Measurements from ENCODE around the gene THPO. TPM values are rescaled to one million over a fixed set of nuclear protein-coding genes. Genes with fewer than 3 reads are reported as not detected.

Gene THPO
- total and polyA plus RNA-seq, 9 of the 15 experiments (the other 6 are each of a cell fraction or from before 2014, with no cell fraction given) = 0.11 to 1.1 (median 0.35) TPM; not detected in 1

GRCh38 chr3:184405075-184406030 is 27.3 kb upstream of the THPO start (continued):
- TF ChIP-seq MNT (conservative IDR thresholded peaks at IDR 0.05) (0 out of 4 replicates have a peak, but pooled peaks of 1 of the 2 experiments have one; percentile 19), CSDE1 (IDR thresholded peaks at IDR 0.05) (no peak), PBX2 (CRISPR knock-in tag; IDR thresholded peaks at IDR 0.05; ENCODE audit: low read depth) (no peak), PBX2 (tag; conservative IDR thresholded peaks at IDR 0.05; ENCODE audit: low read depth) (no peak), TAL1 (IDR thresholded peaks at IDR 0.05) (peak; percentile 38; the same call in 1 of the 2 replicates), CBFA2T3 (IDR thresholded peaks at IDR 0.05) (peak; percentile 77), KLF16 (IDR thresholded peaks at IDR 0.05) (peak; percentile 66), VEZF1 (CRISPR knock-in tag; IDR thresholded peaks at IDR 0.05) (no peak), IFI16 (CRISPR knock-in tag; IDR thresholded peaks at IDR 0.05) (no peak), ETV1 (tag; conservative IDR thresholded peaks at IDR 0.05; ENCODE audit: low read depth) (peak; percentile 40; the same call in 1 of the 2 replicates), FOXP1 (CRISPR knock-in tag; IDR thresholded peaks at IDR 0.05) (no peak), MED1 (CRISPR knock-in tag; IDR thresholded peaks at IDR 0.05; ENCODE audit: borderline replicate concordance) (no peak), TCF3 (CRISPR knock-in tag; IDR thresholded peaks at IDR 0.05) (peak; percentile 73), ARID3B (CRISPR knock-in tag; IDR thresholded peaks at IDR 0.05; ENCODE audit: borderline replicate concordance) (no peak), KAT7 (CRISPR knock-in tag; IDR thresholded peaks at IDR 0.05; ENCODE audit: borderline replicate concordance) (no peak), POU5F1 (IDR thresholded peaks at IDR 0.05; ENCODE audit: borderline replicate concordance, low read depth, low read length, partially characterized antibody) (no peak), UBTF (IDR thresholded peaks at IDR 0.05; ENCODE audit: borderline replicate concordance in 1 of 2, low read depth in 2 of 2, low read length in 2 of 2) (no peak)

All from K562 (cell line).